Glutamatergic neuron (in vitro differentiated cells): ENCODE measurements around the gene PKP4. TPM values are rescaled to one million over a fixed set of nuclear protein-coding genes. Genes with fewer than 3 reads are reported as not detected.
"Not testable (repeated sequence)": the region's sequence is repeated elsewhere in the genome, so short reads cannot be mapped to it uniquely, and the experiment has no call there.

Experiments
- DNase-seq: peaks from one replicate; pipeline ENCODE4 v3.0.0; 2022
- H3K27ac Mint-ChIP-seq: one replicate; pipeline ENCODE4 v1.8.0; 2020; ENCODE audit warnings: mild to moderate bottlenecking, mixed read lengths, inconsistent platforms; ENCODE audit not compliant: unreplicated experiment
- H3K27me3 Mint-ChIP-seq: one replicate; pipeline ENCODE4 v1.8.0; 2020; ENCODE audit warnings: mild to moderate bottlenecking, moderate library complexity, mixed read lengths, inconsistent platforms; ENCODE audit not compliant: unreplicated experiment
- H3K36me3 Mint-ChIP-seq: one replicate; pipeline ENCODE4 v1.8.0; 2020; ENCODE audit warnings: mild to moderate bottlenecking, mixed read lengths, inconsistent platforms; ENCODE audit not compliant: unreplicated experiment
- H3K4me1 Mint-ChIP-seq: one replicate; pipeline ENCODE4 v1.8.0; 2020; ENCODE audit warnings: mild to moderate bottlenecking, low read depth, mixed read lengths, inconsistent platforms; ENCODE audit not compliant: unreplicated experiment
- H3K4me3 Mint-ChIP-seq: one replicate; pipeline ENCODE4 v1.8.0; 2020; ENCODE audit warnings: mild to moderate bottlenecking, mixed read lengths, inconsistent platforms; ENCODE audit not compliant: unreplicated experiment
- H3K9me3 Mint-ChIP-seq: one replicate; pipeline ENCODE4 v1.8.0; 2020; ENCODE audit warnings: mild to moderate bottlenecking, moderate library complexity, mixed read lengths, inconsistent platforms; ENCODE audit not compliant: unreplicated experiment
- total RNA-seq: library from RNA; stranded (reverse); fragmentation: NEBNext Ultra II Directional; extraction: Animal tissue kit (Norgen Biotek cat#: 25700); gene quantifications from one replicate; pipeline ENCODE4 v1.2.1, GENCODE V29; 2021; ENCODE audit not compliant: unreplicated experiment
- TF ChIP-seq, protein P1 (sequence below): fragments of 200-600 bp; sonication (generic); IDR thresholded peaks from one replicate; pipeline ENCODE4 v1.5.0; 2021; ENCODE audit not compliant: partially characterized antibody, unreplicated experiment

The PKP4 gene
- total RNA-seq, 1 donor from 2014 or later, result 25.0 TPM

DNA sequence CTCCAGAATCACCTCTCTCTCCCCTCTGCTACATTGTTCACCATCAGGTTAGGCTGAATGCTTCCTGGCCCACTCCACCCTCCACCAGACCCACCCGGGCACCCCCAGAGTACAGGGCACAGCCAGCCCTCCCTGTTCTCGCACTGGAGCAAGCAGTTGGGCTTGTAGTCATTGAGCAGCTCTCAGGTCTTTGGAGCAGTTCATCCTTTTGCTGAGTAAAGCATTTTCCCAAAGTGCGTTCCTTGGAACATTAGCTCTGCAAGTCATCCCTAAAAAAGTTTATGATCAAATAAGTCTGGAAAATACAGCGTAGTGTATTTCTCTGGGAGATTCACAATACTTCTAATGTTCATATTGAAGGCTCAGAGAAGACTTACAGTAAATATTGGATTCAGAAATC, 234.9 kb downstream of the PKP4 start:
- H3K27ac Mint-ChIP-seq, result no peak overlapping the region
- no peaks in the 10 kb centered on the region for H3K27me3 Mint-ChIP-seq
- no peaks in the 10 kb centered on the region for H3K4me1 Mint-ChIP-seq
- no peaks in the 10 kb centered on the region for H3K36me3 Mint-ChIP-seq
- DNase-seq, result no peak
- TF ChIP-seq, protein P1, sequence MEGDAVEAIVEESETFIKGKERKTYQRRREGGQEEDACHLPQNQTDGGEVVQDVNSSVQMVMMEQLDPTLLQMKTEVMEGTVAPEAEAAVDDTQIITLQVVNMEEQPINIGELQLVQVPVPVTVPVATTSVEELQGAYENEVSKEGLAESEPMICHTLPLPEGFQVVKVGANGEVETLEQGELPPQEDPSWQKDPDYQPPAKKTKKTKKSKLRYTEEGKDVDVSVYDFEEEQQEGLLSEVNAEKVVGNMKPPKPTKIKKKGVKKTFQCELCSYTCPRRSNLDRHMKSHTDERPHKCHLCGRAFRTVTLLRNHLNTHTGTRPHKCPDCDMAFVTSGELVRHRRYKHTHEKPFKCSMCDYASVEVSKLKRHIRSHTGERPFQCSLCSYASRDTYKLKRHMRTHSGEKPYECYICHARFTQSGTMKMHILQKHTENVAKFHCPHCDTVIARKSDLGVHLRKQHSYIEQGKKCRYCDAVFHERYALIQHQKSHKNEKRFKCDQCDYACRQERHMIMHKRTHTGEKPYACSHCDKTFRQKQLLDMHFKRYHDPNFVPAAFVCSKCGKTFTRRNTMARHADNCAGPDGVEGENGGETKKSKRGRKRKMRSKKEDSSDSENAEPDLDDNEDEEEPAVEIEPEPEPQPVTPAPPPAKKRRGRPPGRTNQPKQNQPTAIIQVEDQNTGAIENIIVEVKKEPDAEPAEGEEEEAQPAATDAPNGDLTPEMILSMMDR, result no peak
- H3K4me3 Mint-ChIP-seq, result no peak overlapping the region
- peaks cover 2% of the 10 kb centered on the region for H3K9me3 Mint-ChIP-seq

DNA sequence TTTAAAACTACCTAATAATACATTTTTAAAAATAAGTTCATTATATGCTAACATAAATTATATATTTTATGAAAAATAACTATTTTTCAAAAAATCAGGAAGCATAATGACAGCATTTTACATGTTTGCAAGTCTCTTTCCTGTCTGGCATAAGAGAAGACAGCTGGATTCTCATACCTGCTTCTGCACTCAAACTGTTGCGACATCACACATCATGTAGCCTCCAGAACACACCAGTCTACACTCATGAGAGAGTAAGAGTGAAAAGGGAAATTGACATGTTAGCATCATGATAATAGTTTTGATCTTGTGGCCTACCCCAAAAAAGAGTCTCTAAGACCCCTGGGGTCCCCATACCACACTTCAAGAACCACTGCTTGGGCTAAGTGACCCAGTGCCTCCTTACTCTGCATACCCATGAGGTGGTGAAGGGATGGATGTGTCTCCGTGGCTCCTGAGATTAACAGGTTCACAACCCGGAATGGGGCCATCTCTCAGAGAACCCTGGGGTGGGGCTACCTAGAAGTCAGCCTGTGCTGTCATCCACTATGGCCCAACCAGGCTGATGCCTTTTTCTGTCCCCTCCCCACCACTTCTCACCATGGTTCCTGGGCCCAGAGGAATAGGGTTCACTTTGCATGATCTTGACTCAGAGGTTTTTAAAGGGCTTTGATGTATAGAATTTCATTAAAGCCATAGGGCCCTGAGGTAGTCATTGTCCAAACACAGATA, 235.8 kb downstream of the PKP4 start:
- TF ChIP-seq, protein P1, result no peak
- H3K36me3 Mint-ChIP-seq, result no peaks in the 10 kb centered on the region
- peaks cover 3% of the 10 kb centered on the region for H3K9me3 Mint-ChIP-seq
- H3K4me1 Mint-ChIP-seq, result no peaks in the 10 kb centered on the region
- H3K27ac Mint-ChIP-seq, result no peak overlapping the region
- no peak overlapping the region for H3K4me3 Mint-ChIP-seq
- H3K27me3 Mint-ChIP-seq, result no peaks in the 10 kb centered on the region
- DNase-seq, result no peak

DNA sequence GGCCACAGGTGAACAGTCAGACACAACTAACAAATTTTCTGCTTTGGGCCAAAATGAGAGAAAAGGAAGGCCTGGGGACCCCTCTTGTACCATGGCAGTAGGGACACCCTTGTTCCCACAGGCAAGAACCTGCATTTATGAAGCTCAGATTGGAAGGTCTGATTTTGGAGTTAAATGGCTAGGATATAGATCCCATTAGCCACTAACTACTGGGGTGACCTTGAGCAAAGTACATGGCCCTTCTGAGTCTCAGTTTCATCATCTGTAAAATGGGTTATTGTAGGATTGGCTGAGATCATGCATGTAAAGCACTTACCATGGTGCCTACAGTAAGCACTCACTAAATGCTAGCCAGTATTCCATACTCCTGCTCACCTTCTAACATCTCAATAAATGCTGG, 236.7 kb downstream of the PKP4 start:
- Mint-ChIP-seq H3K4me1 (no peaks in the 10 kb centered on the region), H3K27me3 (no peaks in the 10 kb centered on the region), H3K36me3 (no peaks in the 10 kb centered on the region), H3K4me3 (no peak overlapping the region), H3K27ac (no peak overlapping the region), H3K9me3 (peaks cover 4% of the 10 kb centered on the region)
- TF ChIP-seq, protein P1, result no peak
- DNase-seq, result no peak

DNA sequence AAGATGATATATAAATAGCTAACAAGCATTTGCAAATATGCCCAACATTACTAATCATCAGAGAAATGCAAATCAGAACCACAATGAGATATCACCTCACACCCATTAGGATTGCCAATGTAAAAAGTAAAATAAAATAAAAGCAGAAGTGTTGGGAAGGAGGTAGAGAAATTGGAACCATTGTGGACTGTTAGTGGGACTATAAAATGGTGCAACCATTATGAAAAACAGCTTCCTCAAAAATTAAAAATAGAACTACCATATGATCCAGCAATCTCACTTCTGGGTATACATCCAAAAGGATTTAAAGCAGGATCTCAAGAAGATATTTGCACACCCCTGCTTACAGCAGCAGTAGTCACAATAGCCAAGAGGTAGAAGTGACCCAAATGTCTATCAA, 238.6 kb downstream of the PKP4 start:
- Mint-ChIP-seq H3K4me3 (no peak overlapping the region), H3K9me3 (peaks cover 4% of the 10 kb centered on the region), H3K27me3 (no peaks in the 10 kb centered on the region), H3K4me1 (no peaks in the 10 kb centered on the region), H3K36me3 (no peaks in the 10 kb centered on the region), H3K27ac (no peak overlapping the region)
- no peak for DNase-seq
- TF ChIP-seq, protein P1, result no peak

DNA sequence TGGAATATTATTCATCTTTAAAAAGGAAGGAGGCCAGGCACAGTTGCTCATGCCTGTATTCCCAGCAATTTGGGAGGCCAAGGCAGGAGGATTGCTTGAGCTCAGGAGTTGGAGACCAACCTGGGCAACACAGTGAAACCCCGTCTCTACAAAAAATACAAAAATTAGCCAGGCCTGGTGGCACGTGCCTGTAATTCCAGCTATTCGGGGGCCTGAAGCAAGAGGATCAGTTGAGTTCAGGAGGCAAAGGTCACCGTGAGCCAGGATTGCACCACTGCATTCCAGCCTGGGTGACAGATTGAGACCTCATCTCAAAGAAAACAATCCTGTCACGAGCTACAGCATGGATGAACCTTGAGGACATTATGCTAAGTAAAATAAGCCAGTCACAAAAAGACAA, 239.0 kb downstream of the PKP4 start:
- not testable (repeated sequence) for H3K4me1 Mint-ChIP-seq, H3K27me3 Mint-ChIP-seq, H3K9me3 Mint-ChIP-seq, H3K27ac Mint-ChIP-seq, DNase-seq, H3K36me3 Mint-ChIP-seq, H3K4me3 Mint-ChIP-seq
